Measurements from ENCODE around the gene MGAT4A.

Gene MGAT4A

GRCh38 chr2:98589489-98589888, 141.4 kb downstream of the MGAT4A start:
- no peak overlapping the region for H3K27ac ChIP-seq
- no peaks in the 10 kb centered on the region; the same call in 1 of the 2 replicates for H3K36me3 ChIP-seq
- no peak overlapping the region for H3K4me3 ChIP-seq (ENCODE audit: low read depth, low read length)
- peaks cover 4% of the 10 kb centered on the region for H3K9me3 ChIP-seq (ENCODE audit: severe bottlenecking)
- TF ChIP-seq CTCF (IDR thresholded peaks at IDR 0.05; ENCODE audit: low read depth, low read length) = no peak
- no peak for DNase-seq
- H3K27me3 ChIP-seq (ENCODE audit: insufficient read depth, low read depth, severe bottlenecking) = no peaks in the 10 kb centered on the region

- H3K27ac ChIP-seq = no peak overlapping the region
- no peak for DNase-seq
- no peaks in the 10 kb centered on the region for H3K27me3 ChIP-seq (ENCODE audit: insufficient read depth, low read depth, severe bottlenecking)
- no peak for TF ChIP-seq CTCF (IDR thresholded peaks at IDR 0.05; ENCODE audit: low read depth, low read length)
- H3K36me3 ChIP-seq = no peaks in the 10 kb centered on the region; the same call in 1 of the 2 replicates
- no peaks in the 10 kb centered on the region for H3K9me3 ChIP-seq (ENCODE audit: severe bottlenecking)
- H3K4me3 ChIP-seq (ENCODE audit: low read depth, low read length) = no peak overlapping the region
Observed at GRCh38 chr2:98588880-98589431, 142.0 kb downstream of the MGAT4A start.

DNA sequence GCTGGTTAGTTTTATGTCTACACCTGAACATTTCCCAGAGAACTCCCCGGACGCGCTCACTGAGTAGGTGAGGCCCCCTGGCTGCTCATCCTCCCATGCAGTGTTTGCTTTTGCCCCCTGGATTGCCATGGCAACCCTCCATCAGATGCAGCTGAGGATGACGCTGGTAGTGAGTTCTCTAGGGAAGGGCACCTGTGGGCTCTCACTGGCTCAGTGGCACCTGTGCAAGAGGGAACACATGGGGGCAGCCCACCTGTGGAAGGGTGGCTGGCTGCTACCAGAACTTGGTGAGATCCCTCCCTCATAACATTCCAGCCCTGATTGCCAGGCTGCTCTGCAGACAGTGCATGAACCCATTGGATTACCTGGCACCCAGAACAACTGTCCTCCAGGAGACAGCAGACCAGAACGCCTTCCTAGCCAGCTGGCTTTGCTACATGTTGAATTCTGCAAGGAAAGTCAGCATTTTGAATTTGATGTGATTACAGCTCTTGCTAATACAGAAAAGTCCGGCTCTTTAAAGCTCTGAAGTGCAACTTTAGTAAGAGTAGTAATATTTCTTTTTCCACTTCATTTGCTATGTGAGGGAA, 144.3 kb downstream of the MGAT4A start:
- no peak overlapping the region for H3K27ac ChIP-seq
- no peak for DNase-seq
- H3K36me3 ChIP-seq = no peaks in the 10 kb centered on the region; the same call in 1 of the 2 replicates
- no peak for TF ChIP-seq CTCF (IDR thresholded peaks at IDR 0.05; ENCODE audit: low read depth, low read length)
- no peak overlapping the region for H3K4me3 ChIP-seq (ENCODE audit: low read depth, low read length)
- H3K9me3 ChIP-seq (ENCODE audit: severe bottlenecking) = no peaks in the 10 kb centered on the region
- H3K27me3 ChIP-seq (ENCODE audit: insufficient read depth, low read depth, severe bottlenecking) = no peaks in the 10 kb centered on the region

DNA sequence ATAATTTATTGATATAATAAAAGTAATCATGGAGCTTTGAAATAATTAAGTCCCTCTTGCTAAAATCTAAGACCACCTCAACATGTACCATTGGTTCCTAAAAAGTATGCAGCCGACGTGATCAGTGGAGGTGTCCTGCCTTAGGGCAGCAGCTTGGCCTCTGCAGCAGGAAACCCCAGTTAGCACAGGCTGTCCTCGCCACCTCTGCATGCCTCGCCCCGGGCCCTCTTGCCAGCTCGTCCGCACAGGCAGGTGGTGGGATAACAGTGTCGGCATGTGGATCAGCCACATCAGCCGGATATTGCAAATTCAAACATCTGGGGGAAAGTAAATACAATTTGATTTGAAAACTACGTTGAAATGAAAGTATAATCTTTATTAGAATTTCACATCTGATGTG, 145.5 kb downstream of the MGAT4A start:
- Histone ChIP-seq H3K27me3 (ENCODE audit: insufficient read depth, low read depth, severe bottlenecking) (no peaks in the 10 kb centered on the region), H3K27ac (no peak overlapping the region), H3K4me3 (ENCODE audit: low read depth, low read length) (no peak overlapping the region), H3K9me3 (ENCODE audit: severe bottlenecking) (no peaks in the 10 kb centered on the region), H3K36me3 (no peaks in the 10 kb centered on the region; the same call in 1 of the 2 replicates)
- DNase-seq = no peak
- TF ChIP-seq CTCF (IDR thresholded peaks at IDR 0.05; ENCODE audit: low read depth, low read length) = no peak

GRCh38 chr2:98583816-98584618, 146.9 kb downstream of the MGAT4A start:
- no peaks in the 10 kb centered on the region for H3K27me3 ChIP-seq (ENCODE audit: insufficient read depth, low read depth, severe bottlenecking)
- no peak overlapping the region for H3K4me3 ChIP-seq (ENCODE audit: low read depth, low read length)
- DNase-seq = no peak
- TF ChIP-seq CTCF (IDR thresholded peaks at IDR 0.05; ENCODE audit: low read depth, low read length) = no peak
- H3K9me3 ChIP-seq (ENCODE audit: severe bottlenecking) = no peaks in the 10 kb centered on the region
- no peak overlapping the region for H3K27ac ChIP-seq
- H3K36me3 ChIP-seq = no peaks in the 10 kb centered on the region; the same call in 1 of the 2 replicates
